Measurements from ENCODE around the gene CSF3.

DNA sequence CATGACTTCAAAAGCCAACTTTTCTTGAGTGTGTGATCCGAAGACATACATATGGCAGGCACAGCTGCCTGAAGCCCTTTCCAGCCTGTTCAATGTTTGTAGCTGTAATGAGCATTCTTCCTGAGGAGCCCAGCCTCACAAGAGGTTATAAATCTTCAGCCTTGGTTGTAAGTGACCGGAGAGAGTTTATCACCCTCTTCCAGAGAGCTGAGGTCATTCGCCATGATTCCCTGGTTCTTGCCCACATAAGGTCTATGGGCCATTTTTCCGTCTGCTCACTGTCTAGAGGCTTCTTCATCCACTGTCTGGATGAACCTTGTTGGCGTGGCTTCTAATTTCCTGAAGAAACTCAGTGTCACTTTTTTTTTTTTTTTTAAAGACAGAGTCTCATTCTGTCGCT lies 9.7 kb upstream of the CSF3 start:
- no peak for TF ChIP-seq EP300 (IDR thresholded peaks at IDR 0.05; ENCODE audit: borderline replicate concordance)
- TF ChIP-seq YY1 (IDR thresholded peaks at IDR 0.05; ENCODE audit: low read depth): no peak
- no peak for TF ChIP-seq CEBPB (IDR thresholded peaks at IDR 0.05)
- no peak for TF ChIP-seq TAF1 (IDR thresholded peaks at IDR 0.05; ENCODE audit: low read depth)
- TF ChIP-seq, protein P1, sequence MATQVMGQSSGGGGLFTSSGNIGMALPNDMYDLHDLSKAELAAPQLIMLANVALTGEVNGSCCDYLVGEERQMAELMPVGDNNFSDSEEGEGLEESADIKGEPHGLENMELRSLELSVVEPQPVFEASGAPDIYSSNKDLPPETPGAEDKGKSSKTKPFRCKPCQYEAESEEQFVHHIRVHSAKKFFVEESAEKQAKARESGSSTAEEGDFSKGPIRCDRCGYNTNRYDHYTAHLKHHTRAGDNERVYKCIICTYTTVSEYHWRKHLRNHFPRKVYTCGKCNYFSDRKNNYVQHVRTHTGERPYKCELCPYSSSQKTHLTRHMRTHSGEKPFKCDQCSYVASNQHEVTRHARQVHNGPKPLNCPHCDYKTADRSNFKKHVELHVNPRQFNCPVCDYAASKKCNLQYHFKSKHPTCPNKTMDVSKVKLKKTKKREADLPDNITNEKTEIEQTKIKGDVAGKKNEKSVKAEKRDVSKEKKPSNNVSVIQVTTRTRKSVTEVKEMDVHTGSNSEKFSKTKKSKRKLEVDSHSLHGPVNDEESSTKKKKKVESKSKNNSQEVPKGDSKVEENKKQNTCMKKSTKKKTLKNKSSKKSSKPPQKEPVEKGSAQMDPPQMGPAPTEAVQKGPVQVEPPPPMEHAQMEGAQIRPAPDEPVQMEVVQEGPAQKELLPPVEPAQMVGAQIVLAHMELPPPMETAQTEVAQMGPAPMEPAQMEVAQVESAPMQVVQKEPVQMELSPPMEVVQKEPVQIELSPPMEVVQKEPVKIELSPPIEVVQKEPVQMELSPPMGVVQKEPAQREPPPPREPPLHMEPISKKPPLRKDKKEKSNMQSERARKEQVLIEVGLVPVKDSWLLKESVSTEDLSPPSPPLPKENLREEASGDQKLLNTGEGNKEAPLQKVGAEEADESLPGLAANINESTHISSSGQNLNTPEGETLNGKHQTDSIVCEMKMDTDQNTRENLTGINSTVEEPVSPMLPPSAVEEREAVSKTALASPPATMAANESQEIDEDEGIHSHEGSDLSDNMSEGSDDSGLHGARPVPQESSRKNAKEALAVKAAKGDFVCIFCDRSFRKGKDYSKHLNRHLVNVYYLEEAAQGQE (IDR thresholded peaks at IDR 0.05; ENCODE audit: low read depth): no peak
- no peak for TF ChIP-seq TEAD4 (IDR thresholded peaks at IDR 0.05)
- TF ChIP-seq TCF12 (IDR thresholded peaks at IDR 0.05; ENCODE audit: low read depth): no peak
- TF ChIP-seq, protein P2, sequence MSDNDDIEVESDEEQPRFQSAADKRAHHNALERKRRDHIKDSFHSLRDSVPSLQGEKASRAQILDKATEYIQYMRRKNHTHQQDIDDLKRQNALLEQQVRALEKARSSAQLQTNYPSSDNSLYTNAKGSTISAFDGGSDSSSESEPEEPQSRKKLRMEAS (IDR thresholded peaks at IDR 0.05): no peak
- TF ChIP-seq FOXM1 (IDR thresholded peaks at IDR 0.05; ENCODE audit: borderline replicate concordance, low read depth): no peak
- TF ChIP-seq, protein P3, sequence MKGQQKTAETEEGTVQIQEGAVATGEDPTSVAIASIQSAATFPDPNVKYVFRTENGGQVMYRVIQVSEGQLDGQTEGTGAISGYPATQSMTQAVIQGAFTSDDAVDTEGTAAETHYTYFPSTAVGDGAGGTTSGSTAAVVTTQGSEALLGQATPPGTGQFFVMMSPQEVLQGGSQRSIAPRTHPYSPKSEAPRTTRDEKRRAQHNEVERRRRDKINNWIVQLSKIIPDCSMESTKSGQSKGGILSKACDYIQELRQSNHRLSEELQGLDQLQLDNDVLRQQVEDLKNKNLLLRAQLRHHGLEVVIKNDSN (IDR thresholded peaks at IDR 0.05): no peak
- TF ChIP-seq NFIC (IDR thresholded peaks at IDR 0.05): no peak
- TF ChIP-seq CREB1 (IDR thresholded peaks at IDR 0.05; ENCODE audit: low read depth): no peak
- no peak for TF ChIP-seq EGR1 (IDR thresholded peaks at IDR 0.05)

All from Ishikawa (cell line).